ENCODE results near the gene RGS5. TPM values are rescaled to one million over a fixed set of nuclear protein-coding genes. Genes with fewer than 3 reads are reported as not detected.

Gene RGS5
- total RNA-seq, 2 experiments from 2014 or later, result 1.9 to 3.7 TPM

DNA sequence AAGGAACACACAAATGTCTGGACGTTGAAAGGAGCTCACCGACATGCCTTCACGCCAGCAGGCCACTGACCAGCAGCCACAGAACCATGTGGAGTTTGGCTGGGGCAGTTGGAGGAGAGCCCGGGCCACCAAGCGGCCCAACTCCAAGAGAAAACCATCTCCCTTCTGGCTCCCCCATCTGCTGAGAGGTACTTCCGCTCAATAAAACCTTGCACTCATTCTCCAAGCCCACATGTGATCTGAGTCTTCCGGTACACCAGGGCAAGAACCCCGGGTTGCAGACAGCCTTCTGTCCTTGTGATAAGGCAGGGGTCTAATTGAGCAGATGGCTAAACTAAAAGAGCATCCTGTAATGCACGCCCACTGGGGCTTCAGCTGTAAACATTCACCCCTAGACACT, 109.1 kb downstream of the RGS5 start:
- Mint-ChIP-seq H3K4me1 (ENCODE audit: low read depth) (no peaks in the 10 kb centered on the region), H3K4me3 (no peak overlapping the region), H3K9me3 (no peaks in the 10 kb centered on the region), H3K36me3 (no peaks in the 10 kb centered on the region), H3K27ac (no peak overlapping the region), H3K27me3 (peaks cover 7% of the 10 kb centered on the region)
- ChIA-PET POLR2A (no interaction called here), CTCF (no interaction called here)
- DNase-seq, result no peak
- intact Hi-C loops (cut with micrococcal nuclease), result no loop called here

DNA sequence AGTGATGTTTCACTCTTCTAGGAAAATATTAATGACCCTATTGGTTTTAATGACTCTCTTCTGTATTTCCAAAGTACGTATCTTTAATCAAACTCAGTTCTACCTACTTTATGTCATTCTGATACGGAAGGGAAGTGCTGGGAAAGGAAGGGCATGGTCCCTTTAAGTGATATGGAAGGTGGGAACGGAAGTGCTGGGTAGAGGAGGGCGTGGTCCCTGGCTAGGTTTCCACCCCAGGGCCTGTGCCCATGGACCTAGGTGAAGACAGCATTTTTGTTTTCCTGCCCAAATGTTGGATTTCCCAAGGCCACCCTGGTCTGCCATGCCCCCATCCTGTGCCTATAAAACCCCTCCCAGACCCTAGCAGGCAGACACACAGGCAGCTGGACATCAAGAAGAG, 109.5 kb downstream of the RGS5 start:
- H3K36me3 Mint-ChIP-seq, result no peaks in the 10 kb centered on the region
- no peak overlapping the region for H3K4me3 Mint-ChIP-seq
- H3K27ac Mint-ChIP-seq, result no peak overlapping the region
- H3K27me3 Mint-ChIP-seq, result peaks cover 7% of the 10 kb centered on the region
- CTCF ChIA-PET, result no interaction called here
- POLR2A ChIA-PET, result no interaction called here
- no peaks in the 10 kb centered on the region for H3K4me1 Mint-ChIP-seq (ENCODE audit: low read depth)
- intact Hi-C loops (cut with micrococcal nuclease), result no loop called here
- no peaks in the 10 kb centered on the region for H3K9me3 Mint-ChIP-seq
- no peak for DNase-seq

Other genes starting within 250 kb of the RGS5 start
- gene RGS4, start 133.6 kb downstream of the RGS5 start, total RNA-seq, result not detected
- gene NUF2, start 119.0 kb upstream of the RGS5 start, total RNA-seq, result 10 to 100 TPM; 66.3 to 67.4 TPM